ENCODE measurements around the gene SLC9A3. TPM values are rescaled to one million over a fixed set of nuclear protein-coding genes. Genes with fewer than 3 reads are reported as not detected.

Gene SLC9A3
- total RNA-seq, 1 donor, result 1.8 TPM

DNA sequence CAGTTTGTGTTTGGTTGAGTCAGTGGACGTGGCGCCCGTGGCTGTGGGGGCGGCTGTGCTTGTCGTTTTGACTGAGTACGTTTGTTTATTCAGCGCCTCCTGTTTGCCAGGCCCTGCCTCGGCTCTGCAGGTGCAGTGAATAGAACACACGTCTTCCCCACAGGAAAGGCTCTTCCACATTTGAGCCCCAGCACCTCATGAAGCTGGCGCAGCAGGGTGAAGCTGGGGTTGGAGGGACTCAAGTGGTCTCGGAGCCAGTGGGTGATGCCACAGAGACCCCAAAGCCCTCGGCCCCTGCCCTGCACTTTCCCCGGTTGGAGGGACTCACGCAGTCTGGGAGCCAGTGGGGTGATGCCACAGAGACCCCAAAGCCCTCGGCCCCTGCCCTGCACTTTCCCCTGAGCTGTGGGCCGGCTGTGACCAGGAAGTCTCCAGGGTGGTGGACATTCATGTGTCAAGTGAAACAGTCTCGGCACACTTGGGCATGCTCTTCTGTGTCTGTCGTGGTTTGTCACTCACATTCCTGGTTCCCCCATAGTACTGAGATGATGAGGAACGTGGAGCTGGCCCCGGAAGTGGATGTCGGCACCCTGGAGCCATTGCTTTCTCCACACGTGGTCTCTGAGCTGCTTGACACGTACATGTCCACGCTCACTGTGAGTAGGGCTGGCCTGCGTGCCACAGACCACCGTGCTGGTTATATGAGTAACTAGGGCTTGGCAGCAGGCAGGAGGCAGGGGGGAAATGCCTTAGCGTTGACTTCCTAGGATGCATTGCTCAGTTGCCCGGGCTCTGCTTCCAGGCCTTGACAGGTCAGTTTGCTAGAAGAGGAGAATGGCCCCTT is 67.7 kb downstream of the SLC9A3 start:
- Histone ChIP-seq H3K4me1 (ENCODE audit: insufficient read depth, low read length) (no peaks in the 10 kb centered on the region), H3K9me3 (ENCODE audit: low read depth, low read length) (peaks cover 9% of the 10 kb centered on the region), H3K4me3 (ENCODE audit: low read length) (no peak overlapping the region), H3K27me3 (ENCODE audit: insufficient read depth, low read length) (no peaks in the 10 kb centered on the region)

DNA sequence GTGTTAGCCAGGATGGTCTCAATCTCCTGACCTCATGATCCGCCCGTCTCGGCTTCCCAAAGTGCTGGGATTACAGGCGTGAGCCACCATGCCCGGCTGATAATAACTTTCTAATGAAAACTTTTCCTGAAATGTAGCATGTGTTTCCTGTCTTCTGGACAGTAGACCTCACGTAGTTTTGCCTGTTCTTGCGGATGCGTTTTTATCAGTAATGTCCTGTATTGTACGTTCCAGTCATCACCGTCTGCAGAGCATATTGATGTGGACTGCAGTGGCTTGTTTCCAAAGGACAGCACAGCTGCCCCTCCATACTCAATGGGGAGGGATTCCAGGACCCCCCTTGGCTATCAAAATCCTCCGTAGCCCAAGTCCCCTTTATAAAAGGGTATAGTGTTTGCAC is 68.4 kb downstream of the SLC9A3 start:
- H3K9me3 ChIP-seq (ENCODE audit: low read depth, low read length), result peaks cover 11% of the 10 kb centered on the region
- no peaks in the 10 kb centered on the region for H3K27me3 ChIP-seq (ENCODE audit: insufficient read depth, low read length)
- no peak overlapping the region for H3K4me3 ChIP-seq (ENCODE audit: low read length)
- H3K4me1 ChIP-seq (ENCODE audit: insufficient read depth, low read length), result no peaks in the 10 kb centered on the region

DNA sequence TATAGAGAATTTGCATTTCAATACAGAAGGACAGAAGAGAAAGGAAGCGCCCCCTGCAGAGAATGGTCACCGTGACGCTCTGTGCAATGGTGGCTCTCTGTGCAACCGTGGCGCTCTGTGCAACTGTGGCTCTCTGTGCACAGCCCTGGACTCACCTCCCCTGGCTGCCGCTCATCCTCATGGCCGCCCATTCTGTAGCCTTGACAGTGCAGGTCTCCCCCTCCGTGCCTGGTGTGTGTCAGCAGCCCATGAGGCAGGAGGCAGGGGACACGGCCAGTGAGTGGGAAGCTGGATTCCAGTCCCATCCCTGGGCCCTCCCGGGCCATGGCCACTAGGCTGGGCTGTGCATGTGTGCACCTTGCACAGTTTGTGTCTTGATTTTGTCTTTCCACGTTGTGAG is 69.3 kb downstream of the SLC9A3 start:
- Histone ChIP-seq H3K4me1 (ENCODE audit: insufficient read depth, low read length) (no peaks in the 10 kb centered on the region), H3K4me3 (ENCODE audit: low read length) (no peak overlapping the region), H3K9me3 (ENCODE audit: low read depth, low read length) (peaks cover 11% of the 10 kb centered on the region), H3K27me3 (ENCODE audit: insufficient read depth, low read length) (no peaks in the 10 kb centered on the region)

DNA sequence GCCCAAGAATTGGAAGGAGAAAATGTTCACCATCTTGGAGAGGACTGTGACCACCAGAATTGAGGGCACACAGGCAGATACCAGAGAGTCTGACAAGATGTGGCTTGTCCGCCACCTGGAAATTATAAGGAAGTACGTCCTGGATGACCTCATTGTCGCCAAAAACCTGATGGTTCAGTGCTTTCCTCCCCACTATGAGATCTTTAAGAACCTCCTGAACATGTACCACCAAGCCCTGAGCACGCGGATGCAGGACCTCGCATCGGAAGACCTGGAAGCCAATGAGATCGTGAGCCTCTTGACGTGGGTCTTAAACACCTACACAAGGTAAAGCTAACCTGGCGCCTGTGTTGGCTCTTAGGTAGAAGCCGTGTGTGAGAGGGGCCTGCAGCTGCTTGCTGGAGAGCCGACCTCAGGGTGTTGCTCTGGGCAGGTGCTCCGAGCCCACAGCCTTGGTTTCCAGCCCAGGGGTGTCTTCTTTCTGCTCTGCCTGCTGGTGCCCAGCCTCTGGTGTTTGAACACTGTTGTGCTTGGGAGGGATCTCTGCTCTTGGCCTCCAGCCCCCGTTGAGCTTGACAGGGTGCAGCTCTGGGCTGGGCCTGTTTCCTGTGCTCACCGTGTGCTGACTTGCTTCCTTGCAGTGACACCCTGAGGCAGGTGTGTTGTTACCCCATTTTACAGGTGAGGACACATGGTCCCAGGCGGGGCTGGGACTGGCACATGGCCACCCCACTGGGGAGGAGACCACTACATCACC is 70.3 kb downstream of the SLC9A3 start:
- Histone ChIP-seq H3K27me3 (ENCODE audit: insufficient read depth, low read length) (no peaks in the 10 kb centered on the region), H3K4me3 (ENCODE audit: low read length) (no peak overlapping the region), H3K4me1 (ENCODE audit: insufficient read depth, low read length) (no peaks in the 10 kb centered on the region), H3K9me3 (ENCODE audit: low read depth, low read length) (peaks cover 11% of the 10 kb centered on the region)

DNA sequence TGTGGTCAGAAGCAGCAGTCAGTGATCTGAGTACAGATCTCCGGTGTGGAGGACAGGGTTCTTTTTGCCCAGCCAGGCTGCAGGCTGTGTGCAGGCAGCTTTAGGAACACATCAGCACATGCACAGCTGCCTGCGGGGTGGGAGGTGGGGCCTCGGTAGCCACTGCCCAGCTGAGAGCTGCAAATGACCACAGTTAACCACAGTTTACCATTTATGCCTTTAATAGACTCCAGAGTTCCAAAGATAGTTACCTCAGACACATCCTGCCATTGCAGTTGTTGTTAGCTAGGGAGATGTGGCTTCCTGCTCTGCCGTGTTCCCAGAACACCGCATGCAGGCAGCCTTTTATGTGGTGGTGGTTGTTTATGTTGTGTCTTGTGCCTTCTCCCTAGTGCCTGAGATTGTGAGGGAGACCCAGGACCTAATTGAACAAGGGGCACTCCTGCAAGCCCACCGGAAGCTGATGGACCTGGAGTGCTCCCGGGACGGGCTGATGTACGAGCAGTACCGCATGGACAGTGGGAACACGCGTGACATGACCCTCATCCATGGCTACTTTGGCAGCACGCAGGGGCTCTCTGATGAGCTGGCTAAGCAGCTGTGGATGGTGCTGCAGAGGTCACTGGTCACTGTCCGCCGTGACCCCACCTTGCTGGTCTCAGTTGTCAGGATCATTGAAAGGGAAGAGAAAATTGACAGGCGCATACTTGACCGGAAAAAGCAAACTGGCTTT is 71.1 kb downstream of the SLC9A3 start:
- H3K27me3 ChIP-seq (ENCODE audit: insufficient read depth, low read length), result no peaks in the 10 kb centered on the region
- H3K4me1 ChIP-seq (ENCODE audit: insufficient read depth, low read length), result peaks cover 7% of the 10 kb centered on the region
- H3K9me3 ChIP-seq (ENCODE audit: low read depth, low read length), result peaks cover 11% of the 10 kb centered on the region
- H3K4me3 ChIP-seq (ENCODE audit: low read length), result no peak overlapping the region

DNA sequence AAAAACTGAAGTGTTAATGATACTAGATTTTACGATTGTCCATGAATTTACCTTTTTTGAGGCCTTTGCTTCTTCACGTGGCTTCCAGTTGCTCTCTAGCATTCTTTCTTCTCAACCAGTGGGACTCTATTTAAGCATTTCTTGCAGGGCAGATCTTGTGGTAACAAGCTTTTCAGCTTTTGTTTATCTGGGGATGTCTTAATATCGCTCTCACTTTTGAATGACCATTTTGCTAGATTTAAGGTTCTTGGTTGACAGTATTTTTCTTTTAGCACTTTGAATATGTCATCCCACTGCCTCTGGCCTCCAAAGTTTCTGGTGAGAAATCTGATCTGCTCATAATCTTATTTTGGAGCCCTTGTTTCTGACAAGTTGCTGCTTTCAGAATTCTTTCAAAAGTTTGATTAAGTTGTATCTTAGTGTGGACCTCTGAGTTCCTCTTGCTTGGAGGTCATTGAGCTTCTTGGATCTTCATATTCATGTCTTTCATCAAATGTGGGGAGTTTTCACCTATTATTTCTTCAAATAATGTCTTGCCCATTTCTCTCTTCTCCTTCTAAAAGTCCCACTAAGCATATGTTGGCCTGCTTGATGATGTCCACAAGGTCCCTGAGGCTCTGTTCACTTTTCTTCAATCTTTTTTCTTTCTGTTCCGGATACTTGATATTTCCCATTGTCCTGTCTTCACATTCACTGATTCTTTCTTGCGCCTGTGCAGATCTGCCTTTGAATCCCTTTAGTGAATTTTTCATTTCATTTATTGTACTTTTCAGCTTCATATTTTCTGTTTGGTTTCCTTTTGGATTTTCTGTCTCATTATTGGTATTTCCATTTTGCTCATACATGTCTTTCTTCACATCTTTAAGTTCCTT is 72.4 kb downstream of the SLC9A3 start:
- H3K4me3 ChIP-seq (ENCODE audit: low read length), result no peak overlapping the region
- peaks cover 20% of the 10 kb centered on the region for H3K4me1 ChIP-seq (ENCODE audit: insufficient read depth, low read length)
- peaks cover 11% of the 10 kb centered on the region for H3K9me3 ChIP-seq (ENCODE audit: low read depth, low read length)
- no peaks in the 10 kb centered on the region for H3K27me3 ChIP-seq (ENCODE audit: insufficient read depth, low read length)

DNA sequence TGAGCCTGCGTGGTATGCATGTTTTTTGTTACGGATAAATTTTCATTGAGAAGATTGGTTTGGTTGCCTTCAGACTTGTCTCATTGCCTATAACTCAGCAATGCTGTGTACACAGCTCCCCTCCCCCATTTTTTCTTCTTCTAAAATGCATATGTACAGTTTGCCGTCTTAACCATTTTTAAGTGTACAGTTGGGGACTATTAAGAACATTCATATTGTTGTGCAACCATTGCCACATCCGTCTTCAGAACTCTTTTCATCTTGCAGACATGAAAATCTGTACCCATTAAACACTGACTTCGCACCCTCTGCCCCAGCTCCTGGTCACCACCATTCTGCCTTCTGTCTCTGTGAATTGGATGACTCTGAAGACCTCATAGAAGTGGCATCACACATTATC is 75.1 kb downstream of the SLC9A3 start:
- Histone ChIP-seq H3K4me1 (ENCODE audit: insufficient read depth, low read length) (peaks cover 25% of the 10 kb centered on the region), H3K27me3 (ENCODE audit: insufficient read depth, low read length) (no peaks in the 10 kb centered on the region), H3K4me3 (ENCODE audit: low read length) (no peak overlapping the region), H3K9me3 (ENCODE audit: low read depth, low read length) (peaks cover 11% of the 10 kb centered on the region)

DNA sequence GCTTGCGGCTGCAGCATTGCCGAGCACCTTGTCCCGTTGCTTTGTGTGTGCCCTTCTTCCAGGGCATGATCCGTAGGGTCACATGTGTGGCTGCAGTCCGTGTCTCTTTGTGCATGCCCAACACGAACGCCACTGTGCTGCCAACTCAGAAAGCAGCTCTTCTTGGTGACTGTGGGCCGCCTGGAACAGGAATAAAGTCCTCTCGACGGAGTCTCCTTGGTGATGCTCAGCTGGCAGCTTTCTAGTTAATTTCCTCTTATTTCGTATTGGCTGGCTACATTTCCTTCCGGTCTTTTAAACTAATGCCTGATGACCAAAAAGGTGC is 75.5 kb downstream of the SLC9A3 start:
- Histone ChIP-seq H3K4me1 (ENCODE audit: insufficient read depth, low read length) (peaks cover 29% of the 10 kb centered on the region), H3K9me3 (ENCODE audit: low read depth, low read length) (peaks cover 11% of the 10 kb centered on the region), H3K4me3 (ENCODE audit: low read length) (no peak overlapping the region), H3K27me3 (ENCODE audit: insufficient read depth, low read length) (no peaks in the 10 kb centered on the region)

DNA sequence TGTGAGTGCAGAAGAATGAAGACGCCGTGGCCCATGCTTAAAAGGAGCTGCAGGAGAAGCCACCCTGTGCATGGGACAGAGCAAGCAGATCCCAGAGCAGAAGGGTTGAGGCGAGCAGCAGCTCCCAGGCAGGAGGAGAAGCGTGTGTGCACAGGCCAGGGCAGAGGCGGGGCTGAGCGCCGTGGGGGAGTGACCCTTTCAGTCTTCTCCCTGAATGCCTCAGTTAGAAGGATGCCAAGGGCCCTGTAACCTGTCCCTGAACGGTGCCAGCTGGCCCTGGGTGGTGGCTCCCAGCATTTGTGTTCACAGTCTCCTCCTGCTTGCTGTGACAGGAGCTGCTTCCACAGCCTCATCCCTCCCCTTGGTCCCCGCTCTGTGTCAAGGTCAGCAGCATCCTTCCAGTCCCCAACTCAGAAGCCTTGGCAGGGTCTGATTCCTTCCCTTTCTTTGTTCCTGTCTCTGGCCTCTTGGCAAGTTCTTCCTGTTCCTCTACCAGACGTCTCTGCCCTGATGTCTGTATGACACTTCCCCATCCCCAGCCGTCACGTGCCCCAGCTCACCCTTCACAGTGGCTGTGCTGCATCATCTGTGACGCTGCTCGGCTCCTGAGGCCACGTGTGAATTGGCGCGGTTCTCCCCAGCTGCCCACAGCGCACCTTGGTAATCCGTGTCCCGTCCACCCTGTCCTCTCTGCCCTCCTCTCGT is 76.0 kb downstream of the SLC9A3 start:
- Histone ChIP-seq H3K4me1 (ENCODE audit: insufficient read depth, low read length) (peaks cover 33% of the 10 kb centered on the region), H3K27me3 (ENCODE audit: insufficient read depth, low read length) (no peaks in the 10 kb centered on the region), H3K9me3 (ENCODE audit: low read depth, low read length) (peaks cover 11% of the 10 kb centered on the region), H3K4me3 (ENCODE audit: low read length) (no peak overlapping the region)

DNA sequence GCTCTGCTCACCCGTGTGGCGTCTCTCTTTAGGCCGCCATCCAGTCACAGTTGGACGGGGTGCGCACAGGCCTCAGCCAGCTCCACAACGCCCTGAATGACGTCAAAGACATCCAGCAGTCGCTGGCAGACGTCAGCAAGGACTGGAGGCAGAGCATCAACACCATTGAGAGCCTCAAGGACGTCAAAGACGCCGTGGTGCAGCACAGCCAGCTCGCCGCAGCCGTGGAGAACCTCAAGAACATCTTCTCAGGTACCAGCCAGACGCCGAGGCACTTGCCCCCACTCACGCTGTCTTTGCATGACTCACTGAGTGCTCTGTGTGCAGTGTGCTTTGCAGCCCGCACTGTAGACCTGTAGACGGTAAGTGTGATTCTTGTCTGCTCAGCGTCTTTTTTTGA is 76.7 kb downstream of the SLC9A3 start:
- H3K4me1 ChIP-seq (ENCODE audit: insufficient read depth, low read length), result peaks cover 35% of the 10 kb centered on the region
- no peak overlapping the region for H3K4me3 ChIP-seq (ENCODE audit: low read length)
- H3K9me3 ChIP-seq (ENCODE audit: low read depth, low read length), result peaks cover 11% of the 10 kb centered on the region
- H3K27me3 ChIP-seq (ENCODE audit: insufficient read depth, low read length), result no peaks in the 10 kb centered on the region

DNA sequence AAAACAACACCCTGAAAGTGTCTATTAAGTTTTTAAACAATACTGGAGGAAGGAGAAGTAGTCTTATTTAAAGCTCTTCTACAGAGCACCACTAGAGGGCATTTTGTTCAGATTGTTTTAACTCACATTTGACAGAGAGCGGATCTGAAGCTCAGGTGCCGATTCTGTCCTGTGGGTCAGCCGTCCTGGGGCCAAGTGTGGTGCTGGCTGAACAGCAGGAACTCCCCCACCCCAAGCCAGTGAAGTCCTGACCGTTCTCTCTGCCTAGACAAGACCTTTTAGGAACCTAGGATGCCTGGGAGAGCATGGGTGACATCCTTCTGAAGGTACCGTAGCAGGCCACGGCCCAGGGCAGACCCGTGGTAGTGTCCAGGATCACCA is 77.4 kb downstream of the SLC9A3 start:
- Histone ChIP-seq H3K4me3 (ENCODE audit: low read length) (no peak overlapping the region), H3K4me1 (ENCODE audit: insufficient read depth, low read length) (peaks cover 41% of the 10 kb centered on the region), H3K9me3 (ENCODE audit: low read depth, low read length) (peaks cover 5% of the 10 kb centered on the region), H3K27me3 (ENCODE audit: insufficient read depth, low read length) (no peaks in the 10 kb centered on the region)

DNA sequence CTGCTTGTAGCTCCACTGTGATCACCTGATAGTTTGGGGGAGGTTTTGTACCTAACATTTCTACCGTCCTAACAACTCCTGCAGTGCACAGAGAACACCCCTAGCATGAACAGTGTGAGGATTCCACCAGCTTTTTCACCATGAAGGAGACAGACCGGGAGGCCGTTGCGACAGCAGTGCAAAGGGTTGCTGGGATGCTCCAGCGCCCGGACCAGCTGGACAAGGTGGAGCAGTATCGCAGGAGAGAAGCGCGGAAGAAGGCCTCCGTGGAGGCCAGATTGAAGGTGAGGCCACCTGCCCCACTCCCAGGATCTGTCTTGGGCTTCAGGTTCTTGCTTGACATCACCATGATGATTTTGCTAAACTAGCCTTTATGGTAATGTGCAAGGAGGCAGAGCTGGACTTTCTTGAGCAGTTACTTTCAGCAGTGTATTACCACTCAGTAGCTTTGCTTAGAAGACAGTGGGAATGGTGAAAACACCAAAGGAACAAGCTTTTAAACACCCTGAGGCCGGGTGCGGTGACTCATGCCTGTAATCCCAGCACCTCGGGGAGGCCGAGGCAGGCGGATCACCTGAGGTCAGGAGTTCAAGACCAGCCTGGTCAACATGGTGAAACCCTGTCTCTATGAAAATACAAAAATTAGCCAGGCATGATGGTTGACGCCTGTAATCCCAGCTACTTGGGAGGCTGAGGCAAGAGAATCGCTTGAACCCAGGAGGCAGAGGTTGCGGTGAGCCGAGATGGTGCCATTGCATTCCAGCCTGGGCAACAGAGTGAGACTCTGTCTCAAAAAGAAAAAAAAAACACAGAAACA is 78.0 kb downstream of the SLC9A3 start:
- no peaks in the 10 kb centered on the region for H3K27me3 ChIP-seq (ENCODE audit: insufficient read depth, low read length)
- H3K4me3 ChIP-seq (ENCODE audit: low read length), result no peak overlapping the region
- H3K9me3 ChIP-seq (ENCODE audit: low read depth, low read length), result no peaks in the 10 kb centered on the region
- H3K4me1 ChIP-seq (ENCODE audit: insufficient read depth, low read length), result peaks cover 41% of the 10 kb centered on the region

DNA sequence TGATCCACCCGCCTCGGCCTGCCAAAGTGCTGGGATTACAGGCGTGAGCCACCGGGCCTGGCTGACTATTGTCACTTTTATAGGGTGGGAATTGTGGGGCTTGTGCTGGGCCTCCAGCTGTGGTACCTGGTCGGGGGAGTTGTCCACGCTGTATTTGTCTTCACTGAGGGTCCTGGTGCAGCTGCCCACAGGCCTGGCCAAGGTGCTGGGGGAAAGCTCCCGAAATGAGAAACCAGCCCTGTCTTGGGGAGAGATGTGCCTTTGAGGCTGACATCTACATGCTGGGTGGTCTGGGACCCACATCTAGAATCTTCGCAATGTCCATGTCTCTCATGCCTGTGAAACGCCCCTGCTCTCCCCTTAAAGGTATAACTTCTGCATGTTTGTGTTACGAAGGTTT is 78.7 kb downstream of the SLC9A3 start:
- no peaks in the 10 kb centered on the region for H3K9me3 ChIP-seq (ENCODE audit: low read depth, low read length)
- H3K4me3 ChIP-seq (ENCODE audit: low read length), result no peak overlapping the region
- peaks cover 41% of the 10 kb centered on the region for H3K4me1 ChIP-seq (ENCODE audit: insufficient read depth, low read length)
- no peaks in the 10 kb centered on the region for H3K27me3 ChIP-seq (ENCODE audit: insufficient read depth, low read length)

All from mononuclear cell (primary cell).